Stomach (tissue), 9 donors: ENCODE measurements around the gene NEU4. TPM values are rescaled to one million over a fixed set of nuclear protein-coding genes. Genes with fewer than 3 reads are reported as not detected.
"Not testable (repeated sequence)": the region's sequence is repeated elsewhere in the genome, so short reads cannot be mapped to it uniquely, and the experiment has no call there.

Experiments
- DNase-seq, 2 donors: peaks; one replicate each; pipeline versions ENCODE4 v3.0.0 to v3.0.0-alpha.2; 2013 to 2019
- H3K27ac ChIP-seq, 5 donors: fragments of 200-600 bp in 4 of 5; sonication (generic) in 4 of 5; one replicate each; pipeline ENCODE4 v1.5.1; 2013 to 2019; ENCODE audit warnings: mild to moderate bottlenecking in 1 of 5, moderate library complexity in 1 of 5
- H3K27me3 ChIP-seq, 3 donors: fragments of 200-600 bp; sonication (generic); one replicate each; pipeline ENCODE4 v1.5.1; 2017 to 2019; ENCODE audit warnings: mixed run types in 1 of 3
- H3K36me3 ChIP-seq, 4 donors: fragments of 200-600 bp; sonication (generic); 1 replicate in 3 of 4; 2 replicates in 1 of 4; pipeline ENCODE4 v1.5.1; 2016 to 2019
- H3K4me1 ChIP-seq, 4 donors: fragments of 200-600 bp; sonication (generic); one replicate each; pipeline ENCODE4 v1.5.1; 2016 to 2019
- H3K4me3 ChIP-seq, 4 donors: fragments of 200-600 bp; sonication (generic) in 3 of 4; one replicate each; pipeline ENCODE4 v1.5.1; 2016 to 2019; ENCODE audit warnings: mild to moderate bottlenecking in 1 of 4
- H3K9me3 ChIP-seq, 4 donors: fragments of 200-600 bp; sonication (generic); one replicate each; pipeline ENCODE4 v1.5.1; 2016 to 2019
- CTCF ChIP-seq, 7 experiments: fragments of 450-650 bp in 4 of 7; fragments of 200-600 bp in 3 of 7; sonication (generic) in 3 of 7; IDR thresholded peaks; one replicate each; pipeline ENCODE4 v1.5.1; 2016 to 2019; ENCODE audit warnings: antibody characterized with exemption in 7 of 7, control low read depth in 2 of 7, mild to moderate bottlenecking in 1 of 7
- EP300 ChIP-seq: sonication (generic); formaldehyde crosslinking; IDR thresholded peaks from one replicate; pipeline ENCODE4 v1.6.1; 2017; ENCODE audit warnings: antibody characterized with exemption
- POLR2A ChIP-seq, 4 donors: fragments of 450-650 bp; IDR thresholded peaks; one replicate each; pipeline ENCODE4 v1.6.1; 2016; ENCODE audit warnings: antibody characterized with exemption in 4 of 4, control low read depth in 2 of 4, mild to moderate bottlenecking in 1 of 4, moderate library complexity in 1 of 4
- POLR2AphosphoS5 ChIP-seq, 3 donors: sonication (generic); formaldehyde crosslinking; IDR thresholded peaks; one replicate each; pipeline ENCODE4 v1.6.1; 2016; ENCODE audit warnings: antibody characterized with exemption in 3 of 3
- WGBS, 5 donors: extraction: QIAGEN DNeasy Blood & Tissue Kit in 3 of 5; methylation state at CpG; one replicate each; pipeline versions ENCODE4 v1.1.5 to v1.1.7; 2013 to 2018; 5-methylcytosine and 5-hydroxymethylcytosine counted together
- intact Hi-C: fragments of 100-400 bp; cut with DNase I; formaldehyde crosslinking; loops from one replicate; pipeline ENCODE4 v1.15.1; 2023; ENCODE audit warnings: low total_unique reads
- polyA plus RNA-seq, 3 donors: library from polyadenylated mRNA; stranded (reverse); fragments of 200-250 nt; gene quantifications; one replicate each; pipeline ENCODE4 v1.2.3, GENCODE V29; 2013
- total RNA-seq, 5 donors: library from RNA; depleted of rRNA; stranded (reverse); fragments of >200 nt; gene quantifications; one replicate each; pipeline versions ENCODE4 v1.1.0 to v1.2.3, GENCODE V29; 2014 to 2016
- donor health status: healthy with polysubstance abuse.
- donor health status: Bipolar disorder and iron deficiency.
- donor health status: healthy.

NEU4 gene
- total and polyA plus RNA-seq, 8 donors = 0.08 to 415 TPM; not detected in 6

GRCh38 chr2:241815477-241816430, 6.8 kb downstream of the NEU4 start:
- DNase-seq = no peak
- no peaks in the 10 kb centered on the region for H3K4me1 ChIP-seq
- WGBS, 5 donors = 78 to 84% (median 80%) methylated on average over 29 to 48 of the region's 48 CpGs
- H3K9me3 ChIP-seq = no peaks in the 10 kb centered on the region
- H3K36me3 ChIP-seq = no peaks in the 10 kb centered on the region
- H3K27ac ChIP-seq = no peak overlapping the region
- no peak overlapping the region for H3K4me3 ChIP-seq
- peaks cover 0 to 57% (median 5%) of the 10 kb centered on the region in 3 donors for H3K27me3 ChIP-seq
- intact Hi-C loops = no loop called here
- no peak for TF ChIP-seq POLR2AphosphoS5 (IDR thresholded peaks at IDR 0.05)
- no peak for TF ChIP-seq CTCF (IDR thresholded peaks at IDR 0.05)
- no peak for TF ChIP-seq POLR2A (IDR thresholded peaks at IDR 0.05)
- TF ChIP-seq EP300 = no peak

GRCh38 chr2:241816431-241817121, 7.6 kb downstream of the NEU4 start:
- intact Hi-C loops = no loop called here
- no peaks in the 10 kb centered on the region for H3K36me3 ChIP-seq
- H3K9me3 ChIP-seq = no peaks in the 10 kb centered on the region
- H3K4me3 ChIP-seq = no peak overlapping the region
- DNase-seq = no peak
- no peak overlapping the region for H3K27ac ChIP-seq
- WGBS, 5 donors = 70 to 78% (median 72%) methylated on average over 7 to 33 of the region's 33 CpGs
- no peak for TF ChIP-seq EP300
- TF ChIP-seq CTCF (IDR thresholded peaks at IDR 0.05) = no peak
- no peak for TF ChIP-seq POLR2AphosphoS5 (IDR thresholded peaks at IDR 0.05)
- TF ChIP-seq POLR2A (IDR thresholded peaks at IDR 0.05) = no peak
- H3K4me1 ChIP-seq = no peaks in the 10 kb centered on the region
- H3K27me3 ChIP-seq = peaks cover 0 to 66% (median 10%) of the 10 kb centered on the region in 3 donors

GRCh38 chr2:241817126-241817820, 8.3 kb downstream of the NEU4 start:
- Histone ChIP-seq H3K4me3 (no peak overlapping the region), H3K9me3 (no peaks in the 10 kb centered on the region), H3K4me1 (no peaks in the 10 kb centered on the region), H3K36me3 (no peaks in the 10 kb centered on the region), H3K27me3 (peaks cover 0 to 73% (median 15%) of the 10 kb centered on the region in 3 donors), H3K27ac (no peak overlapping the region)
- peak in 1 of 2 donors; percentile 9 for DNase-seq
- intact Hi-C loops = no loop called here
- TF ChIP-seq POLR2AphosphoS5 (IDR thresholded peaks at IDR 0.05) = no peak
- no peak for TF ChIP-seq EP300
- TF ChIP-seq POLR2A (IDR thresholded peaks at IDR 0.05) = no peak
- no peak for TF ChIP-seq CTCF (IDR thresholded peaks at IDR 0.05)
- WGBS, 5 donors = 44 to 54% (median 51%) methylated on average over 15 to 16 of the region's 16 CpGs

- peaks cover 0 to 75% (median 15%) of the 10 kb centered on the region in 3 donors for H3K27me3 ChIP-seq
- H3K36me3 ChIP-seq, H3K4me1 ChIP-seq, H3K4me3 ChIP-seq, DNase-seq, intact Hi-C loops, H3K9me3 ChIP-seq, H3K27ac ChIP-seq: not testable (repeated sequence)
- WGBS, 5 donors = 78 to 92% (median 89%) methylated on average over 9 to 10 of the region's 10 CpGs
These were observed 8.8 kb downstream of the NEU4 start for GRCh38 chr2:241817821-241818215.
